HG03135 (cell line): ENCODE measurements around the gene ABCD1.
"Not testable (repeated sequence)": the region's sequence is repeated elsewhere in the genome, so short reads cannot be mapped to it uniquely, and the experiment has no call there.

Experiments
- ATAC-seq: cut with Tn5 transposase; IDR thresholded peaks from one replicate; pipeline ENCODE4 v1.9.1; 2021; ENCODE audit warnings: mild to moderate bottlenecking, moderate library complexity; ENCODE audit not compliant: unreplicated experiment

The ABCD1 gene

DNA sequence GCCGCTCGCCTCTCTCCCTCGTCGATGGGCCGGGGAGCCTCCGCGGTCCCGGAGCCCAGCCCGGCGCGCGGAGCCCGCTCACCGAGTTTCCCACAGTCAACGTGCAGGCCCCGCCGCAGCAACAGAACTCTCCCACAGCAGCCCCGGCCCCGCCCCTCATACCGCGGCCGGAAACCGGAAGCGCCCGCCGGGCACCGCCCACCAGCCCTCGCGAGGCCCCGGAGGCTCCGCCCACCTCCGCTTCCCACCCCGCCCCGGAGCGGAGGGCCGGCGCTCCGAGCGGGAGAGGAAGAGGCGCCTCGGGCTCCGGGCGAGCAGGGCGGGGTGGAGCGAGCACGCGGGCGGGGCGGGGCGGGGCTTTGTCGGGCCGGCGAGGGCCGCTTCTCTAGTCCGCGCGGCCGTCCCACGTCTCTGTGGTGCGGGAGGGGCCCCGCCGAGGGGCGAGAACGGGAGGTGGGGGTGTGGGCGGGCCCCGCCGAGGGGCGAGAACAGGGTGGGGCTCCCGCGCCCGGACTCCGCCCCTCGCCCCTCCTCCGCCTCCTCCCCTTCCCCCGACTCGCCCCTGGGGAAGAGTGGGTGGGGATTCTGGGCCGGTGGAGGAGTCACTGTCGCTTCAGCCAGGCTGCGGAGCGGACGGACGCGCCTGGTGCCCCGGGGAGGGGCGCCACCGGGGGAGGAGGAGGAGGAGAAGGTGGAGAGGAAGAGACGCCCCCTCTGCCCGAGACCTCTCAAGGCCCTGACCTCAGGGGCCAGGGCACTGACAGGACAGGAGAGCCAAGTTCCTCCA, at the start of gene ABCD1, which contains the start of gene BCAP31:
Gene ABCD1 (plus strand): TSS at position 605 of the 787 bp plus-strand sequence. CDS start 411 bp downstream, outside the sequence.
Gene BCAP31 (minus strand): TSS at position 136 of the 787 bp plus-strand sequence. CDS start 1,143 bp downstream, outside the sequence.
- ATAC-seq: peak; percentile 52

DNA sequence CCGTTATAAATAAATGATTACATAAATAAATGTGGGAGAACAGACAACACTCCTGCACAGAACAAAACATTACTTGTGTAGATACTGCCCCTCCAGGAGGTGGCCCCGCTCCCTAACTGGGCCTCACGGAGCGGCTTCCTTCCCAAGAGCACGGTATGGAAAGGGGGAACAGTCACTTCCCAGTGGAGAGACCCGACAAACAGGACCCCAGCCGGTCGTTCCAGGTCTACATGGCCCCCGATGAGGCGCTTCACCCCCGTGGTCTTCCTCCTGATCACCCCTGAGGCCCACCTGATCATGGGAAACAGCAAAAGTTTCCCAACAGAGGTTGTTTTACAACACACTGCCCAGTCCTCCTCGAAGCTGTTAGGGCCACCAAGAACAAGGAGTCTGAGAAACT, 43.5 kb upstream of the ABCD1 start:
- ATAC-seq: no peak

DNA sequence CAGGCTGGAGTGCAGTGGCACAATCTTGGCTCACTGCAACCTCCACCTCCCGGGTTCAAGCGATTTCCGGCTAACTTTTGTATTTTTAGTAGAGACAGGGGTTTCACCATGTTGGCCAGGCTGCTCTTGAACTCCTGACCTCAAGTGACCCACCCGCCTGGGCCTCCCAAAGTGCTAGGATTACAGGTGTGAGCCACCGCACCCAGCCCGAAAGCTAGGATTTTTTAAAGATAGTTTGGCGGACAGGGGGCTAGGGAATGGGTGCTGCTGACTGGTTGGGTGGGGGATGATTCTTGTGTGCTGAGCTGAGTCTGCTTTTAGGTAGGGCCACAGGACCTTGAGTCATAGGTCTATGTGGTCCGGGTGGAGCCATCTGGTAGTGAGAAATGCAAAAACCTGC, 41.2 kb upstream of the ABCD1 start:
- ATAC-seq: not testable (repeated sequence)

DNA sequence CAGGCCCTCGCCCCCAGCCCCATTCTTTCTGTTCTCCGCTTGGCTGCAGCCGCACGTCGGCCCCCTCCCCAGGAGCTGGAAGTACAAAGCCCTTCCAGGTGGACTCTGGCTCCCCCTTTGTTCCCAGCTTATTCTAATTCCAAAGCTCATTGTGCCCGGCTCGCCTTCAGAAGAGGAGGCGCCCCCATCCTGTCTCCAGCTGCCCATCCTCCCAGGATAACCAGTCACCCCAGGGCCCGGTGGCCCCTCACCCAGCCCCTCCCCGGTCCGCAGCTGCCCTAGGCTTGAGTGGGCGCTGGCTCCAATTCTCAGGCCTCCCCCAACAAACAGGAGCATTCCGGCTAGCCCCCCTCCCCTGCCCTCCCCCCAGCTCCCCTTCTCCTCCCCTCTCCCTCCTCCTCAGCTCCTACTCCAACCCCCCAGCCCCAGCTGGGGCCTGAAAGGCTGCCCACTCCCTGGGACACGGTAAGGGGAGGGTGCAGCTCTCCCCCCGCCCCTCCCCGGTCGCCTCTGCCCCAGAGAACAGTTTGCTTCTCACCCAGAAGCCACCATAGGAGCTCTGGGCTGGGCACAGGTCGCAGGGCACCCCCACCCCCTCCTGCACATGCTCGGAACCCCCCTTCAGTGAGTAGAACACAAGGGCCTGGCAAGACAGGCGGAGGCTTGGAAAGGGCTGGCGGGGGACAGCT, 40.0 kb upstream of the ABCD1 start:
- ATAC-seq: no peak

DNA sequence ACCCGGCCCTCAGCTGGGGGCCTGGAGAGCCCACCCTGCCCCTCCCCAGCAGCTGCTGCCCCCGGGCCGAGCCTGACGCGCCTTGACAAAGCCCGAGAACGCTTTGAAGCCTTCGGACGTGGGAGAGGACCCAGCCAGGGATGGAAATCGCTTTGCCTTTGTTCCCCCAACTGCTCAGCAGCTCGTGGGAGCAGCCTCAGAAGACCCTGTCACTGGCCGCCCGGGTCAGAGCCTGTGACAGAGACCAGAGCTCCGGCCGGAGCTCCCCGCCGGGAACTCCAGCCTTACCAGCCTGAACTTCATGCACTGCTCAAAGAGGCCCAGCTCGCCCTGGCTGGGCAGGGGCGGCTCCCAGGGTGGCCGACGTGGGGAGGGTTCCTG, 39.5 kb upstream of the ABCD1 start:
- no peak for ATAC-seq

DNA sequence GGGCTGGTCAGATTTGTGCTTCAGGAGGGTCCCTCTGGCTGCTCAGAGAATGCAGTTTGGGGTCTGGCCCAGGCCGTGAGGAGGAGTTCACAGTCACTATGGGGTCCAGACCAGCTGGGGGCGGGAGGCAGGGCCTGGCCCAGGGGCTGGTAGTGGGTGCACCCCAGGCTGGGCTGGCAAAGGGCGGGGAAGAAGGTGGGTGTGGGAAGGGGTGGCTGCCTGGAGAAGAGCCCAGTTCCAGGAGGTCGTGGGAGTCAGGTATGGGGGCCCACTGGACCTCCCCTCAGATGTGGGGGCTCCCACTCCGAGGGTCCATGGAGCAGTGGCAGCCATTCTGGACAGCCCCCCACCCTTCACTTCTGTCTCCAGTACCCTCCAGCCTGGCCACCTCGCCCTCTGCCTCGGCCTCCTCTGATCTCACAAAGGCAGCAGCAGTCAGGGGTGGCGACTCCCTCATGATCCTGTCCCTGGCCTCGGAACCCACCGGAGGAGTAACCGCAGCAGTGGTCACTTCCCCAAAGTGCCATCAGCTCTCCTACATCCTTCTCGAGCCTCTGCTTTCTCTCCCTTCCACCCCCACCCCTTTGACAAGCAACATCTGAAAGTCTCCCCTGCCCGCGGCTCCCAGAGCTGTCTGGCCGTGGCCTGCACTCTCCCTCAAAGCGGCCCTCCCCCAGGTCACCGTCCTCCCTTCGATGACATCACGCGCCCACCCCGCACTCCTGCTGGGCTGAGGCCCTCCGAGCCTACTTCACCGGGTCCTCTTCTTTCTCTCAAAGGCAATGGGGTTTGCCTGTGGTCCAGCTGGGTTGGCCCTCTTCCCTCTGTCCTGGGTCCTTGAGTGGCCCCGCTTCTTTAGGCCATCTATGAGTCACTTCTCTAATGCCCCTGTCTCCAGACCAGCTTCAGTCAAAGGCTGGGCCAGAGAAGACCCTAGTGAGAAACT, 38.6 kb upstream of the ABCD1 start:
- no peak for ATAC-seq

DNA sequence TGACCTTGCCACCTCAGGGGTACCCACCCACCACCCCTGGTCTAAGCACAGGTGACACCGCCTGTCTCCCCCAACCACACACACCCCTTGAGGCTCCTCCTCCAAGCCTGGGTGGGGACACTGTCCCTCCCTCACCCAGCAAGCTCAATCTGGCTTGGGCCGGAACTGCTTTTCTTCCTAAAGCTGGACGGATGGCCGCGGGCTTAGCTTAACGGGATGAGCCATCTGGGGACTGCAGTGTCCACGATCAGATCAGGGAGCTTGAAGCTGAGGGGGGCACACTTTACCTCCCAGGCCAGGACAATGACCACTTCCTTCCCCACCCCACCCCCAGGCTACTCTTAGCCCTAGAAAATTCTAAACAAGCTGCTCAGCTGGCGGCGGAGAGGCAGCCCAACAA, 37.9 kb upstream of the ABCD1 start:
- ATAC-seq: no peak

DNA sequence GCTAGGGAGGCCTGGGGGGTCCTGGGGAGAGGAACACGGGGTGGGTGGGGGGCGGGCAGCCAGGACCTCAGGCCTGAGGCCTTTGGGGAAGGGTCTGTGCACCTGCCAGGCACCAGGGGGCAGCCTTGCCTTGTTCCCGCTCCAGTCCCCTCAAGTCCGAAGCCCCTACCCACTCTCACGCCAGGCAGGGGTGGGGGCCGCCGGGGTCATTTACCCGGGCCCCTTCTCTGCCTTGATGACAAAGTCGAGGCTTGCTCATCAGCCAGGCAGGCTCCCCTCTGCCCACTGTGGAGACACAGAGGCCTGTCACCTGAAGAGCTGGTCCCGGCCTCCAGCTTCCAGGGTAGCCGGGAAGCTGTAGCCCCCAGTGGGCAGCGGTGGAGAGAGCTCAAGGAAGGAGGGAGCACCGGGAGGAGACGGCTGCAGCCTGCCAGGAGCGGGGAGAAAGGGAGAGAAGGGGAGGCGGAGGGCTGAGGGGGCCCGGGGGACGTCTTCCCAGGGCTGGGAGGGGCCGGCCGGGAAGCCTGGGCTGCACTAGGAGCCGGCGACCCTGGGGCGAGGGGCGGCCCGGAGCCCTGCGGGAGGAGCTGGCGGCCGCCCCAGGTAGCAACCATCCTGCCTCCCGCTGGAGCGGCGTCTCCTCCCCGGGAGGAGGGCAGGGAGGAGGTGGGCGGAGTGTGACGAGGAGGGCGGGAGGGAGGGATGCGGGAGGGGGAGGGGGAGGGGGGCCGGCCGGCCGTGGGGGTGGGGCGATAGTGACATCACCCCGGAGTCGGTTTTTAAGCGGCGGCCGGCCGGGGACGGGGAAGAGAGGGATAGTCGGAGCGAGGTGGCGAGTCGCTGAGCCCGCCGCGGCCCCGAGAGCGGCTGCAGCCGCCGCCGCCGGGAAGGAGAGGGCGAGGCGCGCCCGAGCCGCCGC, 37.3 kb upstream of the ABCD1 start, which contains the start of gene SLC6A8:
Gene SLC6A8 (plus strand): TSS at position 806 of the 919 bp plus-strand sequence. CDS start 649 bp downstream, outside the sequence.
- ATAC-seq: no peak

DNA sequence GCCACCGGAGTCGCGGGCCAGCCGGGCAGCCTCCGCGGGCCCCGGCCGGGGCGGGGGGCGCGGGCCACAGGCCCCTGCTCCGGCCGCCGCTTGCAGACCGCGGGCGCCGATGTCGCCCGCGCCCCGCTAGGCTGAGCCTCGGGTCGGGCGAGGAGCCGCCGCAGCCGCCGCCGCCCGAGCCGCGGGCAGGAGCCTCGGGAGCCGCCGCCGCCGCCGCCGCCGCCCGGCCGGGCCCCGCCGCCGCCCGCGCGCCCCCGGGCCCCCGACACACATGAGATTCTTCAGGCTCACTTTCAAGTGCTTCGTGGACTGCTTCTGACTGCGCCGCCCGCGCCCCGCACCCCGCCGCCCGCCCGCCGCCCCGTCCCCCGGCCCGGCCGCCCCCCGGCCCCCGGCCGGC, 36.6 kb upstream of the ABCD1 start:
- ATAC-seq: no peak

DNA sequence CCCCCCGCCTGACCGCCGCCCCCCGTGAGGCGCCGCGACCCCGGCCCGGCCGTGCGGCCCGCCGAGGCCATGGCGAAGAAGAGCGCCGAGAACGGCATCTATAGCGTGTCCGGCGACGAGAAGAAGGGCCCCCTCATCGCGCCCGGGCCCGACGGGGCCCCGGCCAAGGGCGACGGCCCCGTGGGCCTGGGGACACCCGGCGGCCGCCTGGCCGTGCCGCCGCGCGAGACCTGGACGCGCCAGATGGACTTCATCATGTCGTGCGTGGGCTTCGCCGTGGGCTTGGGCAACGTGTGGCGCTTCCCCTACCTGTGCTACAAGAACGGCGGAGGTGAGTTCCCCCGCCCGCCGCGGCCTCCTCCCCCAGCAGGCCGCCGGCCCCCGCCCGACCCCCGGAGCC, 36.1 kb upstream of the ABCD1 start:
- no peak for ATAC-seq

DNA sequence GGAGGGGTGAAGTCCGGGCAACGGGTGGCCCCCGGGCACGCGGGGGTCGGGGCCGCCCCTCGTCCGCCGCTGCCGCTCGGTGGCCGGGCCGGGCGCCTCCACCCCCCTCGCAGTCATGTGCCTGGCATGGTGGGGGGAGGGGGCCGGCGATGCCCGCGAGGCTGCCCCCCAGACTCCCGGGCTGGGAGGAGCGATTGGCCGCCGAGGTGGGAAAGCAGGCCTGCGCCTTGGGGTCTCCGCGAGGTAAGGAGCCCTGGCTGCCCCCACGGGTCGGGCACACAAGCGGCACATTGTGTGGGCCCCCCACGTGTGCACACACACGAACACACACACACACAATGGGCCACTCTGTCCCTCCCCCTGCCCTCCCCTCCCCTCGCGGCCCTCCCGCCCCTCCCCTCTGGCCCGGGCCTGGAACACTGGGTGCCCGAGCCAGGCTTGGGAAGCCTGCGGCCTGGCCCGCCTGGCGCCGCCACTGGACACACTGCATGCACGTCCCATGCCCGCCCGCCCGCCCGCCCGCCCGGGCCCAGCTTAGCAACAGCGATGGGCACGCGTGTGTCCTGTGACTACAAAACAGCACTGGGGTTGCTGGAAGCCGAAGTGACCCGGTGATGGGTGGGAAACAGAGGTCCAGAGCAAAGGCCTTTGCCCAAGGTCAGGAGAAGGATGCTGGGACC, 35.6 kb upstream of the ABCD1 start:
- ATAC-seq: no peak

DNA sequence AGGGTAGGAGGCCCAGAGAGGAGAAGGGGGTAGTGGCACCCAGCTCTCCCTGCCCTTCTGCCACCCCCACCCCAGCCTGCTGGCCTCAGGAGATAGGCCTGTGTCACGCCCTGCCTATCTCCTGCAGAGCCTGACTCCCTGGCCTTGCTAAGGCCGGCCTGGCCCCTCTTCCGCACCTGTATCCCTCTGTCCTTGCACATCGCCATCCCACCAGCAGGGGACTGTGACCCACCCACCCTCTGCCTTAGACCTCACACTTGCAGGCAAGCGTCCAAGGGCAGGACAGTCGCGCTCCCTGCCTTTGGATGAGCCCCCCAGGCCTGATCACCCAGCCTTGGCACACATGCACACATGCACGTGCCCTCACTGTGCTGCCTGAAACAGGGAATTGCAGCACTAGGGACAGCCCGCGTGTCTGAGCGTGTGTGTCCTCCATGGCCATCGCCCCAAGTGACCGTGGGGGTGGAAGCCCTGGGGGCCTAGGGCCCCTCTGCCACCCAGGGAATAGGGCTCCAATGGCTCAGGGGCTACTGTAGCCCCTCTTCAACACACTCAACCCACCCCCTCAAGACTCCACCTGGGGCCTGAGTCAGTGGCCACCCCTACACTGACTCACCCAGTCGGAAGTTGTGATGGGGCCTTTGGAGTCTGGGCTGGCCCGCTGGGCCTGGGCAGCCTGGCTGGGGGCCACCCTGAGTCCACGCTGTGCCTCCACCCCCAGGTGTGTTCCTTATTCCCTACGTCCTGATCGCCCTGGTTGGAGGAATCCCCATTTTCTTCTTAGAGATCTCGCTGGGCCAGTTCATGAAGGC, 34.8 kb upstream of the ABCD1 start:
- ATAC-seq: no peak

DNA sequence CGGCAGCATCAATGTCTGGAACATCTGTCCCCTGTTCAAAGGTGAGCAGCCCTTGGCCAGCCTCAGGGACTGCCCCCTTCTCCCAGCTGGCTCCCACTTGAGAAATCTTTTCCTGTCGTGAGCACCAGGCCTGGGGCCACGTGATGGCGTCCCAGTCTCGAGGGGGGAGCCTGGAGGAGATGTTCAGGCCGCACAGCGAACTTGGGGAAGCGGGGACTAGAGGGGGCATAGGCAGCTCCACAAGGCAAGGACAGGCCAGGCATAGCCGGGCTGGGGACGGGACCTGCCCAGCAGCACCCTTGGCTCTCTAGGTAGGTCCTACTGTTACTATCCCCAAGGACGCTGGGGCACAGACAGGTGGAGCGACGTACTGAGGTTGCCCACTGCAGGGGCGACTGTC, 34.2 kb upstream of the ABCD1 start:
- ATAC-seq: no peak

DNA sequence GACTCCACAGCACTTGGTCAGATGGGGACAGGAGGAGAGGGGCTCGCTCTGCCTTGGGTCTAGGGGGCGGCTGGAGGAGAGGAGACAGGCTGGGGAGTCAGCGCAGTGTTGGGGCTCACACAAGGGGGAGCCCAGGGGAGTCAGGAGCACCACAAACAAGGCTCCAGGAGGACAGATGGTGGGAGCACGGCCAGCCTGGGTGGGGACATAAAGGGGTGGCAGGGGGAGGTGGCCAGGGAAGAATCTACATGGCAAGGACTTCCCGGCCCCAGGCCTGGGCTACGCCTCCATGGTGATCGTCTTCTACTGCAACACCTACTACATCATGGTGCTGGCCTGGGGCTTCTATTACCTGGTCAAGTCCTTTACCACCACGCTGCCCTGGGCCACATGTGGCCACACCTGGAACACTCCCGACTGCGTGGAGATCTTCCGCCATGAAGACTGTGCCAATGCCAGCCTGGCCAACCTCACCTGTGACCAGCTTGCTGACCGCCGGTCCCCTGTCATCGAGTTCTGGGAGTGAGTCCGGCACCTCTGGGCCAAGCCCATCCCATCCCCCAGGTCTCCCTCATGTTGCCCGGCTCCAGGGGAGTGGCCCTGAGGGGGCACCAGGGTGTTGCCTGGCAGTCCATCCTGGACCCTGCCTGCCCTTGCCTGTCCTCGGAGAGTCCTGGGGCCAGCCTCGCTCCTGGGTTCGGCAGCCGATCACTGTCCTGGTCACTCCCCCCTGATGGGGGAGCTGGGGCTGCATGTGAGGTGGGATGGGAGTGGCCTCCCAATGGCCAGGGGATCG, 33.4 kb upstream of the ABCD1 start:
- not testable (repeated sequence) for ATAC-seq

DNA sequence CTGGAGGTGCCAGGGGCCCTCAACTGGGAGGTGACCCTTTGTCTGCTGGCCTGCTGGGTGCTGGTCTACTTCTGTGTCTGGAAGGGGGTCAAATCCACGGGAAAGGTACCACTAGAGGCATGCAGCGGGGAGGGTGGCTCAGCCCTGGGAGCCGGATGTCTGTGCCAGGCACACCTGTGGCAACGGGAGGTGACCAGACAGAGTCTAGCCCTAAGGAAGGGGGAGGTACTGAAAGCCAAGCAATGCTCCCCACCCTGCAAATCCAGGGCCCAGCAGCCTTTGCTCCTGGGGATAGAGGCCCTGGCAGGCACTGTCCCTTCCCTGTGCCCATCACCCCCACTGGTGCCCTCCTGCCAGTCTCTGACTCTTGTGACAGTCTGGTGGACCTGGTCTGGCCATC, 32.7 kb upstream of the ABCD1 start:
- no peak for ATAC-seq

DNA sequence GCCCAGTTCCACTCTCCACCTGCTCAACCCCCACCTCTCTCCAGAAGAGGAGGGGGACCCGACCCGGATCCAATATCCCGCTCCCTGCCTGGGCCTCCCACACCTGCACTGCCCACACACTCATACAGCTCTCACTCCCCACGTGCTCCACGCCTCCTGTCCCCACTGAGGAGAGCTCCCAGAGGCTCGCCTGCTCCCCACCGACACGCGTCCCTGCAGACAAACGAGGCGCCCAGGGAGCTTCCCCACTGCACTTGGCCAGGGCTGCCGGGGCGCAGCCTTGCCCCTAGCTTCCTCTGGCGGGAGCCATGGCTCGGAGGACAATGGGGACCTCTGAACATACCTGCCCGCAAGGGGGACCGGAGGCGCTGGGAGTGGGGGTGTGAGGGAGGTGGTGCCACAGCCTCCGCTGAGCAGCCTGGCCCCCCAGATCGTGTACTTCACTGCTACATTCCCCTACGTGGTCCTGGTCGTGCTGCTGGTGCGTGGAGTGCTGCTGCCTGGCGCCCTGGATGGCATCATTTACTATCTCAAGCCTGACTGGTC, 32.0 kb upstream of the ABCD1 start:
- ATAC-seq: no peak
